Suprapubic skin (tissue), 4 donors: ENCODE data around the gene FGF22. TPM values are rescaled to one million over a fixed set of nuclear protein-coding genes. Genes with fewer than 3 reads are reported as not detected.
"Not testable (repeated sequence)": the region's sequence is repeated elsewhere in the genome, so short reads cannot be mapped to it uniquely, and the experiment has no call there.

Experiments used
- DNase-seq, 2 donors: peaks; one replicate each; pipeline ENCODE4 v3.0.0-alpha.2; 2019; ENCODE audit warnings: low spot score in 2 of 2
- H3K27ac ChIP-seq: fragments of 200-600 bp; sonication (generic); one replicate; pipeline ENCODE4 v1.5.1; 2019
- H3K27me3 ChIP-seq: fragments of 200-600 bp; sonication (generic); one replicate; pipeline ENCODE4 v1.5.1; 2019
- H3K36me3 ChIP-seq: fragments of 200-600 bp; sonication (generic); one replicate; pipeline ENCODE4 v1.5.1; 2019
- H3K4me1 ChIP-seq: fragments of 200-600 bp; sonication (generic); one replicate; pipeline ENCODE4 v1.5.1; 2019
- H3K4me3 ChIP-seq: fragments of 200-600 bp; sonication (generic); one replicate; pipeline ENCODE4 v1.5.1; 2019; ENCODE audit warnings: mild to moderate bottlenecking
- H3K9me3 ChIP-seq: fragments of 200-600 bp; sonication (generic); one replicate; pipeline ENCODE4 v1.5.1; 2019
- CTCF ChIP-seq, 2 donors: fragments of 200-600 bp in 1 of 2; fragments of 450-650 bp in 1 of 2; sonication (generic) in 1 of 2; IDR thresholded peaks; one replicate each; pipeline ENCODE4 v1.5.1; 2016 to 2019; ENCODE audit warnings: antibody characterized with exemption in 2 of 2, mild to moderate bottlenecking in 1 of 2, moderate library complexity in 1 of 2
- EP300 ChIP-seq: sonication (generic); formaldehyde crosslinking; IDR thresholded peaks from one replicate; pipeline ENCODE4 v1.6.1; 2017; ENCODE audit warnings: antibody characterized with exemption
- POLR2A ChIP-seq, 2 donors: fragments of 450-650 bp; IDR thresholded peaks; one replicate each; pipeline ENCODE4 v1.6.1; 2017; ENCODE audit warnings: antibody characterized with exemption in 2 of 2, mild to moderate bottlenecking in 2 of 2, moderate library complexity in 2 of 2
- POLR2AphosphoS5 ChIP-seq, 3 donors: sonication (generic); formaldehyde crosslinking; IDR thresholded peaks; one replicate each; pipeline ENCODE4 v1.6.1; 2017; ENCODE audit warnings: antibody characterized with exemption in 3 of 3
- WGBS: methylation state at CpG from one replicate; pipeline ENCODE4 v1.1.5; 2018; 5-methylcytosine and 5-hydroxymethylcytosine counted together
- total RNA-seq, 4 donors: library from RNA; depleted of rRNA; stranded (reverse); fragments of >200 nt; gene quantifications; one replicate each; pipeline ENCODE4 v1.1.0, GENCODE V29; 2016

The FGF22 gene
- total RNA-seq, 4 donors from 2014 or later = 5.2 to 13.0 (median 9.2) TPM

- H3K27me3 ChIP-seq = peaks cover 8% of the 10 kb centered on the region
- peaks cover 3% of the 10 kb centered on the region for H3K4me1 ChIP-seq
- H3K36me3 ChIP-seq = no peaks in the 10 kb centered on the region
- H3K9me3 ChIP-seq = no peaks in the 10 kb centered on the region
- TF ChIP-seq CTCF (IDR thresholded peaks at IDR 0.05) = no peak
- no peak for TF ChIP-seq EP300
- TF ChIP-seq POLR2A (IDR thresholded peaks at IDR 0.05) = no peak
- no peak for TF ChIP-seq POLR2AphosphoS5 (IDR thresholded peaks at IDR 0.05)
- H3K4me3 ChIP-seq = no peak overlapping the region
- H3K27ac ChIP-seq = no peak overlapping the region
- WGBS = 85% methylated on average over 11 of the region's 11 CpGs
- DNase-seq = no peak
Measured at GRCh38 chr19:604355-604754, 35.3 kb upstream of the FGF22 start.

GRCh38 chr19:605061-605971, 34.4 kb upstream of the FGF22 start:
- not testable (repeated sequence) for H3K27ac ChIP-seq, H3K9me3 ChIP-seq, H3K4me3 ChIP-seq, H3K36me3 ChIP-seq, DNase-seq
- WGBS = 83% methylated on average over 9 of the region's 34 CpGs
- Histone ChIP-seq H3K4me1 (peaks cover 12% of the 10 kb centered on the region), H3K27me3 (peaks cover 11% of the 10 kb centered on the region)

- 86% methylated on average over 8 of the region's 30 CpGs for WGBS
- peaks cover 23% of the 10 kb centered on the region for H3K4me1 ChIP-seq
- no peaks in the 10 kb centered on the region for H3K9me3 ChIP-seq
- H3K4me3 ChIP-seq = no peak overlapping the region
- TF ChIP-seq POLR2A (IDR thresholded peaks at IDR 0.05) = no peak
- no peak overlapping the region for H3K27ac ChIP-seq
- H3K27me3 ChIP-seq = peaks cover 11% of the 10 kb centered on the region
- DNase-seq = no peak
- H3K36me3 ChIP-seq = no peaks in the 10 kb centered on the region
Measured at GRCh38 chr19:607301-608154, 32.2 kb upstream of the FGF22 start.

- H3K9me3 ChIP-seq = no peaks in the 10 kb centered on the region
- no peak overlapping the region for H3K27ac ChIP-seq
- no peaks in the 10 kb centered on the region for H3K36me3 ChIP-seq
- H3K4me3 ChIP-seq = no peak overlapping the region
- 82% methylated on average over 21 of the region's 30 CpGs for WGBS
- H3K27me3 ChIP-seq = peaks cover 11% of the 10 kb centered on the region
- TF ChIP-seq POLR2AphosphoS5 (IDR thresholded peaks at IDR 0.05) (no peak), CTCF (IDR thresholded peaks at IDR 0.05) (no peak)
- peaks cover 23% of the 10 kb centered on the region for H3K4me1 ChIP-seq
- DNase-seq = no peak
Measured at GRCh38 chr19:608155-609003, 31.3 kb upstream of the FGF22 start.

GRCh38 chr19:609004-609346, 30.7 kb upstream of the FGF22 start:
- 61% methylated on average over 16 of the region's 22 CpGs for WGBS
- TF ChIP-seq EP300 = no peak
- TF ChIP-seq POLR2A (IDR thresholded peaks at IDR 0.05) = no peak
- TF ChIP-seq CTCF (IDR thresholded peaks at IDR 0.05) = no peak
- TF ChIP-seq POLR2AphosphoS5 (IDR thresholded peaks at IDR 0.05) = no peak
- H3K36me3 ChIP-seq = no peaks in the 10 kb centered on the region
- H3K27ac ChIP-seq = no peak overlapping the region
- peaks cover 23% of the 10 kb centered on the region for H3K4me1 ChIP-seq
- H3K4me3 ChIP-seq = no peak overlapping the region
- no peak for DNase-seq
- peaks cover 11% of the 10 kb centered on the region for H3K27me3 ChIP-seq
- no peaks in the 10 kb centered on the region for H3K9me3 ChIP-seq
